Ishikawa (cell line): Measurements from ENCODE around the gene TCF7L2.

Experiments
- EP300 ChIP-seq: IDR thresholded peaks from 2 replicates; pipeline ENCODE4 v1.6.1; 2012; ENCODE audit warnings: borderline replicate concordance
- FOXM1 ChIP-seq: IDR thresholded peaks from 2 replicates; pipeline ENCODE4 v1.6.1; 2012; ENCODE audit warnings: low read depth, borderline replicate concordance
- NFIC ChIP-seq: IDR thresholded peaks from 2 replicates; pipeline ENCODE4 v1.6.1; 2012
- RAD21 ChIP-seq: IDR thresholded peaks from 2 replicates; pipeline ENCODE4 v1.6.1; 2012; ENCODE audit warnings: low read depth
- TAF1 ChIP-seq: IDR thresholded peaks from 2 replicates; pipeline ENCODE4 v1.6.1; 2012; ENCODE audit warnings: low read depth, mild to moderate bottlenecking
- TF ChIP-seq, protein P1 (sequence below): IDR thresholded peaks from 2 replicates; pipeline ENCODE4 v1.6.1; 2012; ENCODE audit warnings: low read depth, mild to moderate bottlenecking
- TF ChIP-seq, protein P2 (sequence below): IDR thresholded peaks from 2 replicates; pipeline ENCODE4 v1.6.1; 2012
- TF ChIP-seq, protein P3 (sequence below): IDR thresholded peaks from 2 replicates; pipeline ENCODE4 v1.6.1; 2012

DNA sequence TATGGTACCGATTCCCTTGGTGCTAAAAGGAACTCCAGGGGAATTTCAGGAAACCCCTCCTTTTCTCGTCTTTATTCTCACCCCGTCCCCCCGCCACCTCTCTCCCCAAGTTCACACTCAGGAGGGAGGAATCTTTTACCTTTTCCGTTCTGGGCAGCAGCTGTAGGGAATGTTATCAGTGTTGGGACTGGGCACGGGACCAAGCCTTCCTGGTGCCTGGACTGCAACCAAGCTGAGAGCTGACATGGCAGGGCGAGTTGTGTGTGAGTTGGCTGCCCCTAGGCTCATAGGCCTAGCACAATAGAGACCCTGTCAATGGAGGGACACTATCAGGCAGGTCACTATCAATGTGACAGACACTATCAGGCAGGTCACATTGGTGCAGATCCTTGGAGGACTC lies 121.4 kb downstream of the TCF7L2 start:
- TF ChIP-seq EP300 (no peak), RAD21 (no peak), NFIC (no peak), TAF1 (no peak), FOXM1 (no peak)
- TF ChIP-seq, protein P1, sequence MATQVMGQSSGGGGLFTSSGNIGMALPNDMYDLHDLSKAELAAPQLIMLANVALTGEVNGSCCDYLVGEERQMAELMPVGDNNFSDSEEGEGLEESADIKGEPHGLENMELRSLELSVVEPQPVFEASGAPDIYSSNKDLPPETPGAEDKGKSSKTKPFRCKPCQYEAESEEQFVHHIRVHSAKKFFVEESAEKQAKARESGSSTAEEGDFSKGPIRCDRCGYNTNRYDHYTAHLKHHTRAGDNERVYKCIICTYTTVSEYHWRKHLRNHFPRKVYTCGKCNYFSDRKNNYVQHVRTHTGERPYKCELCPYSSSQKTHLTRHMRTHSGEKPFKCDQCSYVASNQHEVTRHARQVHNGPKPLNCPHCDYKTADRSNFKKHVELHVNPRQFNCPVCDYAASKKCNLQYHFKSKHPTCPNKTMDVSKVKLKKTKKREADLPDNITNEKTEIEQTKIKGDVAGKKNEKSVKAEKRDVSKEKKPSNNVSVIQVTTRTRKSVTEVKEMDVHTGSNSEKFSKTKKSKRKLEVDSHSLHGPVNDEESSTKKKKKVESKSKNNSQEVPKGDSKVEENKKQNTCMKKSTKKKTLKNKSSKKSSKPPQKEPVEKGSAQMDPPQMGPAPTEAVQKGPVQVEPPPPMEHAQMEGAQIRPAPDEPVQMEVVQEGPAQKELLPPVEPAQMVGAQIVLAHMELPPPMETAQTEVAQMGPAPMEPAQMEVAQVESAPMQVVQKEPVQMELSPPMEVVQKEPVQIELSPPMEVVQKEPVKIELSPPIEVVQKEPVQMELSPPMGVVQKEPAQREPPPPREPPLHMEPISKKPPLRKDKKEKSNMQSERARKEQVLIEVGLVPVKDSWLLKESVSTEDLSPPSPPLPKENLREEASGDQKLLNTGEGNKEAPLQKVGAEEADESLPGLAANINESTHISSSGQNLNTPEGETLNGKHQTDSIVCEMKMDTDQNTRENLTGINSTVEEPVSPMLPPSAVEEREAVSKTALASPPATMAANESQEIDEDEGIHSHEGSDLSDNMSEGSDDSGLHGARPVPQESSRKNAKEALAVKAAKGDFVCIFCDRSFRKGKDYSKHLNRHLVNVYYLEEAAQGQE, result no peak
- TF ChIP-seq, protein P2, sequence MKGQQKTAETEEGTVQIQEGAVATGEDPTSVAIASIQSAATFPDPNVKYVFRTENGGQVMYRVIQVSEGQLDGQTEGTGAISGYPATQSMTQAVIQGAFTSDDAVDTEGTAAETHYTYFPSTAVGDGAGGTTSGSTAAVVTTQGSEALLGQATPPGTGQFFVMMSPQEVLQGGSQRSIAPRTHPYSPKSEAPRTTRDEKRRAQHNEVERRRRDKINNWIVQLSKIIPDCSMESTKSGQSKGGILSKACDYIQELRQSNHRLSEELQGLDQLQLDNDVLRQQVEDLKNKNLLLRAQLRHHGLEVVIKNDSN, result no peak
- TF ChIP-seq, protein P3, sequence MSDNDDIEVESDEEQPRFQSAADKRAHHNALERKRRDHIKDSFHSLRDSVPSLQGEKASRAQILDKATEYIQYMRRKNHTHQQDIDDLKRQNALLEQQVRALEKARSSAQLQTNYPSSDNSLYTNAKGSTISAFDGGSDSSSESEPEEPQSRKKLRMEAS, result no peak
